ENCODE results near the gene NPAS3.

NPAS3 gene
- long read RNA-seq, partial matches to known transcripts: 0 of 1 reads
- long read RNA-seq, other reads (novel, unspliced or antisense): 1 of 1 reads

DNA sequence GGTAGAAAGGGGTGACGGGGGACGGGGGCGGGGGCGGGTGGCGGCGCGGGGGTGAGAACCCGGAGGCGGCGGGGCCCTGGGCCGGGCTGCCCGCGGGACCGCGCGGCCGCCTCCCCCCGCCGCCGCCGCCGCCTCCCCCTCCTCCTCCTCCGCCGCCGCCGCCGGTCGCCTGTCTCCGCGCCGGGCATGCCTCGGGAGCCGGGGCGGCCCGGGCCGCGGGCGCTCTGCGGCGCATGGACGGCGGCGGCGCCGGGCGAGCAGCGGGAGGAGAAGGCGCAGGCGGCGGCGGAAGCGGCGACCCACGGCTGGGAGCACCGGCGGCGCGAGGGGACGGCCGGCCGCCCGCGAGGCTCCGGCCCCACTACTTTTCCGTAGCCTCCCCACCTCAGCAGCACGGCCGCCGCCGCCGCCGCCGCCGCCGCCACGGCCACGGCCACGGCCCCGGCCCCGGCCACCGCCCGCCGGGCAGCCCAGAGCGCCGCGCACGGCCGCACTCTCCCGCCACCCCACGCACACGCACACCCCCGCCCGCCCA, at the start of gene NPAS3:
Gene NPAS3, plus strand, starts transcription at position 161 of the 535 bp plus-strand sequence.
- Histone ChIP-seq H3K27me3 (ENCODE audit: insufficient read depth, poor library complexity, severe bottlenecking) (peaks cover 49% of the 10 kb centered on the region), H3K4me3 (replicated peaks; ENCODE audit: insufficient read depth, low read length) (no peak within 1 kb of the TSS), H3K27ac (replicated peaks) (no peak within 1 kb of the TSS)
- TF ChIP-seq POLR2AphosphoS5 (IDR thresholded peaks at IDR 0.05; ENCODE audit: low read depth) (no peak), REST (IDR thresholded peaks at IDR 0.05; ENCODE audit: insufficient replicate concordance, low read depth) (no peak), SPI1 (IDR thresholded peaks at IDR 0.05; ENCODE audit: borderline replicate concordance, low read depth) (no peak), GABPA (IDR thresholded peaks at IDR 0.05; ENCODE audit: low read depth) (no peak)
- TF ChIP-seq, protein P1, sequence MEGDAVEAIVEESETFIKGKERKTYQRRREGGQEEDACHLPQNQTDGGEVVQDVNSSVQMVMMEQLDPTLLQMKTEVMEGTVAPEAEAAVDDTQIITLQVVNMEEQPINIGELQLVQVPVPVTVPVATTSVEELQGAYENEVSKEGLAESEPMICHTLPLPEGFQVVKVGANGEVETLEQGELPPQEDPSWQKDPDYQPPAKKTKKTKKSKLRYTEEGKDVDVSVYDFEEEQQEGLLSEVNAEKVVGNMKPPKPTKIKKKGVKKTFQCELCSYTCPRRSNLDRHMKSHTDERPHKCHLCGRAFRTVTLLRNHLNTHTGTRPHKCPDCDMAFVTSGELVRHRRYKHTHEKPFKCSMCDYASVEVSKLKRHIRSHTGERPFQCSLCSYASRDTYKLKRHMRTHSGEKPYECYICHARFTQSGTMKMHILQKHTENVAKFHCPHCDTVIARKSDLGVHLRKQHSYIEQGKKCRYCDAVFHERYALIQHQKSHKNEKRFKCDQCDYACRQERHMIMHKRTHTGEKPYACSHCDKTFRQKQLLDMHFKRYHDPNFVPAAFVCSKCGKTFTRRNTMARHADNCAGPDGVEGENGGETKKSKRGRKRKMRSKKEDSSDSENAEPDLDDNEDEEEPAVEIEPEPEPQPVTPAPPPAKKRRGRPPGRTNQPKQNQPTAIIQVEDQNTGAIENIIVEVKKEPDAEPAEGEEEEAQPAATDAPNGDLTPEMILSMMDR (IDR thresholded peaks at IDR 0.05; ENCODE audit: insufficient read depth, low read length): no peak
- no peak for DNase-seq (ENCODE audit: low read depth in 1 of 2, low spot score in 1 of 2)

DNA sequence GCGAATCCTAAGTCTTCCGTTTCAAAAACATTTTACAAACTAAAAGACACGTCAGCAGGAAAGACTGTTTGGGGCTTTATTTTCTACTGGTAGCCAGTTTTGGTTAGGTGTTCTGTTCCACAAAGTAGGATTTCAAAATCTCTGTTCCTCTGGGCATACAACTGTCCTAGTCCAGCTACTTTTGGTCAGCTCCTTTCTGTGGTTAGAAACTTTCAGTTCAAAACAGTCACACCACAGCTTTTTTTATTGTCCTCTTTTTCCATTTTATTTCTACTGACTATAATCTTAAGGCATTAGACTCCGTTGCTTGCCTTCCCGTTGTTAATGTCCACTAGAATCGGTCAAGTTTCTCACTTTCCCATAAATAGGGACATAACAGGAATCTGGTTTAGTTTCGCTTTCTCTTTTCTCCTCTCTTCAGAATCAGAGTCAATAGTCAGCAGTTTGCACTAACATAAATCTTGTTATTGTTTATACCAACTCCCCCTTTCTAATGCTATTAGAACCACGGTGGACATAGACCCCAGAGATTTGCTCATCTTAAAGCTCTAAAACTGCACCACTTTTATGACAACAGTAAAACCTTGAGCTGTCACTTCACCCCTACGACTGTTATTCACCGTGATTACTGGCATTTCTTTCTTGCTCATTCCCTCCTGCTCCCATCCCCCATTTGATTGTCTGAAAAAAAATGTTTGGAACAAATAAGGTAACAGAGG, 41.5 kb upstream of the NPAS3 start:
- H3K27ac ChIP-seq (replicated peaks): no peak overlapping the region
- no peak for DNase-seq (ENCODE audit: low read depth in 1 of 2, low spot score in 1 of 2)
- no peak overlapping the region; the same call in 1 of the 2 replicates for H3K4me3 ChIP-seq (replicated peaks; ENCODE audit: insufficient read depth, low read length)
- no peaks in the 10 kb centered on the region for H3K27me3 ChIP-seq (ENCODE audit: insufficient read depth, poor library complexity, severe bottlenecking)
- TF ChIP-seq, protein P1 (IDR thresholded peaks at IDR 0.05; ENCODE audit: insufficient read depth, low read length): no peak
- TF ChIP-seq POLR2AphosphoS5 (IDR thresholded peaks at IDR 0.05; ENCODE audit: low read depth) (no peak), REST (IDR thresholded peaks at IDR 0.05; ENCODE audit: insufficient replicate concordance, low read depth) (no peak), GABPA (IDR thresholded peaks at IDR 0.05; ENCODE audit: low read depth) (no peak), SPI1 (IDR thresholded peaks at IDR 0.05; ENCODE audit: borderline replicate concordance, low read depth) (no peak)

GRCh38 chr14:32897698-32898064, 41.0 kb upstream of the NPAS3 start:
- no peak overlapping the region for H3K27ac ChIP-seq (replicated peaks)
- TF ChIP-seq GABPA (IDR thresholded peaks at IDR 0.05; ENCODE audit: low read depth) (no peak), REST (IDR thresholded peaks at IDR 0.05; ENCODE audit: insufficient replicate concordance, low read depth) (no peak), SPI1 (IDR thresholded peaks at IDR 0.05; ENCODE audit: borderline replicate concordance, low read depth) (no peak)
- TF ChIP-seq, protein P1 (IDR thresholded peaks at IDR 0.05; ENCODE audit: insufficient read depth, low read length): no peak
- no peak for DNase-seq (ENCODE audit: low read depth in 1 of 2, low spot score in 1 of 2)
- no peaks in the 10 kb centered on the region for H3K27me3 ChIP-seq (ENCODE audit: insufficient read depth, poor library complexity, severe bottlenecking)
- H3K4me3 ChIP-seq (replicated peaks; ENCODE audit: insufficient read depth, low read length): no peak overlapping the region

Measured in HL-60 (cell line).